ENCODE measurements around the gene DLG3.

GRCh38 chrX:70554081-70554480 is 109.4 kb downstream of the DLG3 start:
- TF ChIP-seq, protein P1, sequence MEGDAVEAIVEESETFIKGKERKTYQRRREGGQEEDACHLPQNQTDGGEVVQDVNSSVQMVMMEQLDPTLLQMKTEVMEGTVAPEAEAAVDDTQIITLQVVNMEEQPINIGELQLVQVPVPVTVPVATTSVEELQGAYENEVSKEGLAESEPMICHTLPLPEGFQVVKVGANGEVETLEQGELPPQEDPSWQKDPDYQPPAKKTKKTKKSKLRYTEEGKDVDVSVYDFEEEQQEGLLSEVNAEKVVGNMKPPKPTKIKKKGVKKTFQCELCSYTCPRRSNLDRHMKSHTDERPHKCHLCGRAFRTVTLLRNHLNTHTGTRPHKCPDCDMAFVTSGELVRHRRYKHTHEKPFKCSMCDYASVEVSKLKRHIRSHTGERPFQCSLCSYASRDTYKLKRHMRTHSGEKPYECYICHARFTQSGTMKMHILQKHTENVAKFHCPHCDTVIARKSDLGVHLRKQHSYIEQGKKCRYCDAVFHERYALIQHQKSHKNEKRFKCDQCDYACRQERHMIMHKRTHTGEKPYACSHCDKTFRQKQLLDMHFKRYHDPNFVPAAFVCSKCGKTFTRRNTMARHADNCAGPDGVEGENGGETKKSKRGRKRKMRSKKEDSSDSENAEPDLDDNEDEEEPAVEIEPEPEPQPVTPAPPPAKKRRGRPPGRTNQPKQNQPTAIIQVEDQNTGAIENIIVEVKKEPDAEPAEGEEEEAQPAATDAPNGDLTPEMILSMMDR (IDR thresholded peaks at IDR 0.05): peak in 1 of 5 experiments; percentile 12
- TF ChIP-seq POLR2A (IDR thresholded peaks at IDR 0.05) (no peak), EP300 (IDR thresholded peaks at IDR 0.05) (no peak)

Data from tibial nerve (tissue), 4 donors.